NCI-H146 (cell line): ENCODE results near the gene SLC9A6.
"Not testable (repeated sequence)": the region's sequence is repeated elsewhere in the genome, so short reads cannot be mapped to it uniquely, and the experiment has no call there.

Source experiments
- DNase-seq: peaks from one replicate; lab custom pipeline; 2025; lab: John Stamatoyannopoulos, UW

Gene SLC9A6

DNA sequence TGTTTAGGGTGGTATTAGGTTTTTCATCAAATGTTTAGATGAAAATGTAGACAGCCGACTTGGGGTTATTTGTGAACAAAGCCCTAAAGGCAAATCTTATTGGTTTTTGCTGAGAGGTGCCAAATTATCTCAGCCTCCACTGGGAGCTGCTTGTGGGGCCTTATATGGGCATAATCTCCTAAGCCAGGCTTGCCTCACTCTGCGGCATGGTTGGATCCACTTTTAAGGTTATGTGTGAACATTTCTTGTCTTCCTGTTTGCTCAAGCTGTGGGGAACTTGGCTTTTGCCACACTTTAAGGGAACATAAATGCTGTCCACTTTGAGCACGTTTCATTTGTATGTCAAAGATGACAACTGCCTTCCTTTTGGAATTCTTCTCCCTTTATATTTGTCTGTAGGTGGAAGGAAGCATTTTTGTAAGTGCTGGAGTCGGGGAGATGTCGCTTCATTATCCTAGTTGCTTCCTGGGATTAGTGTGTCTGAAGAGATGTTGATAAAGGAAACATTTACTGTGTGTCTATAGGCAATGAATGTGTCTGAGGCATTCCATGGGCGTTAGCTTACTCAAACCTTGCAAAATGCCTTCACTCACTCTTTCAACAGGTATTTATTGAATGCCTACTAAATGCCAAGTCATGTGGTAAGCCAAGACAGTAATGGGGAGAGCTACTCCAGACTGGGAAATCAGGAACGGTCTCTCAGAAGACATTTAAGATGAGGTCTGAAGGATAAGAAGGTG is 78.3 kb downstream of the SLC9A6 start:
- no peak for DNase-seq

DNA sequence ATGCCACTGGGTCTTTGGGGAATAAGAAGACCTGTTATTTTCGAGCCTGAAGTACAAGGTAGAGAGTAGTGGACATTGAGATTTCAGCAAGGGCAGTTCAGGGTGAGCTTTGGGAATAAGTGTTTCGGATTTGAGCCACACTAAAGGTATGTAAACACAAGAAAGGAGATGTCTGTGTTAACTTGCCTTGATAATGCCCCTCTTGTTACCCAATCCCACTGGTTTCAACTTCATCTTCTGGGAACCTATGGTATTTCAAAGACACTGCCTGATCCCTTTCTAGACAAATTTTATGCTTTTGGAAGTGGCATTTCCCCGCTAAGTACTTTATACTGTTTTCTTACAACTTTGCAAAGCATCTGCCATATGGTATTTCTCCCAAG is 79.4 kb downstream of the SLC9A6 start:
- DNase-seq = no peak

DNA sequence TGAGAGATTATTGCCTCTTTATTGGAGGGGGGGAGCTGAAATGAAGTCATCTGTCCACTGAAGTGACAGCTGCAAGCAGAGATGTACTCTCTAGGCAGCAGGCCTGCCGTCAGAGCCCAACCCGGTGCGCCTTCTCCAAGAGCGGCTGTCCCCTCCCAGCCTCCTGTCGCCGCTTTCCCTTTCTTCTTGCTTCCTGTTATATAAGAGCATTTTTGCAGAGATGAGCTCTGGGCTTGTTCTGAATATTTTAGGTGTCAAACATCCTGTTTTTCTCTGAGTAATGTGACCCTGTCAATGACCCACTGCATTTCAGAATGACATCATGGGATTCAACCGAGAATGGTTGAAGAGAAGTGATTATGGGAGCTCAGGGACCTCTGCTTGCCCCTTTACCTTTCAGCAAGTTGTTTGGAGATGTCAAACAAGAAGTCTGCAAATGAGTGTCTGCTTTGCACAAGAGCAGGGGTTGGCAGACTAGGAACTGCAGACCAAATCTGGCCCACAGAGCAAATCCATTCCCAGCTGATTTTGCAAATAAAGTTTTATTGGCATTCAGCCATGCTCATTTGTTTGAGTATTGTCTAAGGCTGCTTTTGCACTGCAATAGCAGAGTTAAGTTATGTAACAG is 79.9 kb downstream of the SLC9A6 start:
- no peak for DNase-seq

- DNase-seq = no peak
These were observed 81.9 kb downstream of the SLC9A6 start for GRCh38 chrX:136067097-136067496.

DNA sequence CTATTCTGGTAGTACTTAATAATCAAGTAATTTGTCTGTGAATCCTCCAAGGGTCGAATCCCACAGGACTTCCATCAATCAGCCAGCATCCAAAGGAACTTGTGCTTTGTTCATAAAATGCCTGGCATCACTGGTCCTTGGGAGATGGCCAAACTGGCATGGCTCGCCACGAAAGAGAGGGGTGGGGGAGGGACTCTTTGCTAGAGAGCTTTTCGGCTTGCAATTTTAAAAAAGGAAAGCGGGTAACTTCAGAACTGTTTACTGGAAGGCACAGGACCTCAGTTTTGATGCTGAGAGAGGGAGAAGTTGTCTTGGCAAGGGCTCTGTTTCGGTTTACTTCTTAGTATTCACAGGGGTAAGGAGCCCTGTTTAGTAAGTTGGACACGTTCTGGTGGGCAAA is 82.7 kb downstream of the SLC9A6 start:
- DNase-seq = no peak

DNA sequence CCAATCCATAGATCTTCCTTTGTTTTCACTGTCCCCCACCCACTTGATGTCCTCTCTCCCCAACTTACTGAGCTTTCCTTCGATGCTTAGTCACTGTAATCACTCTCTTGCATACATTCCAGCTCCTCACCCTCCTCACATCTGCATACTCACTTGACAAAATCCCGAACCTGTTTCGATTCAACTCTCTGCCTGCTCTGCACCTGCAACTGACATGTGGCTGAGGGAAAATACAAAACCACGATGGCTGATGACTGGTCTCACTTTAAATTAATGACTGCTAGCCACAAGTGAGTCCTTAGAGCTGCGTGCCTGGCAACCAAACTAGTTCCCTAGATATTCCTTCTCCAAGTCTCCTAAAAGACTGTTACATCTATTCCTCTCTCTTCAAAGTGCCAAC is 91.7 kb downstream of the SLC9A6 start:
- DNase-seq = no peak

DNA sequence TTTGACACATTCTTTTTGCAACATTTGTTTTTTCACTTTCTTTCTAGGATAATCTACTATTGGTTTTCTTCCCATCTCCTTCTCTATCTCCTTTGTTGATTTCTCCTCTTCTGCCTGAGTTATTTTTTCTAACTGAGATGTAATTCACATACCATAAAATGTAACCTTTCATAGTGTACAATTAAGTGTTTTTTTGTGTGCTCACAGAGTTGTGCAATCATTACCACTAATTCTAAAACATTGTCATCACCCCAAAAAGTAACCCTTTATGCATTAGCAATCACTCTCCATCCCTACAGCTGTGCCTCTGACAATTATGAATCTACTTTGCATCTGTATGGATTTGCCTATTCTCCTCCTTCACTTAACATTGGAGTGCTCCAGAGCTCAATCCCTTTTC is 95.5 kb downstream of the SLC9A6 start:
- DNase-seq = no peak

GRCh38 chrX:136086521-136086920 is 101.3 kb downstream of the SLC9A6 start:
- DNase-seq = no peak

DNA sequence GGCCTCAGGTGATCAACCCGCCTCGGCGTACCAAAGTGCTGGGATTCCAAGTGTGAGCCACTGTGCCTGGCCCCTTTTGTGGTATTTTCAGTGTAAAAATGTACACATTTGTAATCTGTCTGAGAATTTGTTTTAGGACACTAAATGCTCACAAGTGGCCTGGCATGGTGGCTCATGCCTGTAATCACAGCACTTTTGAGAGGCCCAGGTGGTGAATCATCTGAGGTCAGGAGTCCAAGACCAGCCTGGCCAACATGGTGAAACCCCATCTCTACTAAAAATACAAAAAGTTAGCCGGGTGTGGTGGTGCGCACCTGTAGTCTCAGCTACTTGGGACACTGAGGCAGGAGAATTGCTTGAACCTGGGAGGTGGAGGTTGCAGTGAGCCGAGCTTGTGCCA is 106.7 kb downstream of the SLC9A6 start:
- not testable (repeated sequence) for DNase-seq

DNA sequence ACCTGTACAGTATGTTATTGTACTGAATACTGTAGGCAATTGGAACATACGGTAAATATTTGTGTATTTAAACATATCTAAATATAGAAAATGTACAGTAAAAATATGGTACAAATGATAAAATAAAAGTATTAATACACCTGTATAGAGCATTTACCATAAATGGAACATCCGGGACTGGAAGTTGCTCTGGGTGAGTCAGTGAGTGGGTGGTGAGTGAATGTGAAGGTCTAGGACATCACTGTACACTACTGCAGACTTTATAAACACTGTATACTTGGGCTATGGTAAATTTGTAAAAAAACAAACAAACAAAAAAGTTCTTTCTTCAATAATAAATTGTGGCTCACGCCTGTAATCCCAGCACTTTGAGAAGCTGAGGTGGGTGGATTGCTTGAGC is 109.7 kb downstream of the SLC9A6 start:
- DNase-seq = no peak
